ENCODE data around the gene SPSB2.
"Not testable (repeated sequence)": the region's sequence is repeated elsewhere in the genome, so short reads cannot be mapped to it uniquely, and the experiment has no call there.

The SPSB2 gene

DNA sequence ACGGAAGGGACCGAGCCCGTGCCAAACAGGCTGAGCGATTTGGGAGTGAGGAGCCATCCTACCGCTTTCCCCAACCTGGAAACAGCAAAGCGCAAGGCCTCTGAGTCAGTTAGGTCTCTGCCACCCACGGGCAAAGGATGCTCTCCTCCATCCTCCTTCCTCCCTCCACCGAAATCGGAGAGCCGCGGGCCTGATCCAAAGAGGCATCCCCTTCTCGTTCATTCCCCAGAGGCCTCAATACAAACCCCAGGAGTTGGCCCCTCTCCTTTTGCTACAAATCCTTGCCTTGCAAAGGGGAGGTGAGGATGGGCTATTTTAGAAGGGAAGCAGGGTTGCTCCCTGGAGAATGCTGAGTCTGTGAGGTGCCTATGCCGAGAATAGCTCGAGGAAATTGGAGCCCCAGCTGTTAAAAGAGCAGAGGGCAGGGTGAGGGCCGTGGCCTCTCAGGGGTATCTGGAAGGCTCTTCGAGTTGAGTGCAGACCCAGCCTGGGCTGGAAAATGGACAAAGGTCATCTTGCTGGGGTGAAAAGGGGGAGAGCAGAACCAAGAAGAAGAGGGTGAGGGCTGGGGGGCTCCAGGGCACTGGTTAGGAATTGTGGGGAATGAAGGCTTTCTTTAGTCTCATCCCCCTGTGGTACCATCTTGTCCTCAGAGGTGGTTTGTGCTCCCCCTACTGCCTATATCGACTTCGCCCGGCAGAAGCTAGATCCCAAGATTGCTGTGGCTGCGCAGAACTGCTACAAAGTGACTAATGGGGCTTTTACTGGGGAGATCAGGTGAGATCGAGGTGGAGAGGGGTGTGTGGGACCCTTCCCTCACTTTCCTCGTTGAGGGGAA is 4.7 kb downstream of the SPSB2 start:
- peak overlapping the region; percentile 97 for H3K4me3 ChIP-seq
- no peaks in the 10 kb centered on the region for H3K9me3 ChIP-seq (ENCODE audit: low read depth, low read length)
- no peak for DNase-seq (ENCODE audit: low read depth, low spot score)
- peak overlapping the region; percentile 88 for H3K27ac ChIP-seq
- peaks cover 33% of the 10 kb centered on the region for H3K36me3 ChIP-seq (ENCODE audit: insufficient read depth, low read length)
- TF ChIP-seq FOXP2 (optimal IDR thresholded peaks at IDR 0.05; ENCODE audit: control extremely low read depth, extremely low read length, insufficient read depth) (no peak), EZH2 (IDR thresholded peaks at IDR 0.05) (no peak), POLR2AphosphoS5 (IDR thresholded peaks at IDR 0.05; ENCODE audit: borderline replicate concordance, low read depth, low read length) (no peak; the same call in 1 of the 2 replicates)
- H3K9ac ChIP-seq (ENCODE audit: insufficient read length): peak overlapping the region; percentile 97

DNA sequence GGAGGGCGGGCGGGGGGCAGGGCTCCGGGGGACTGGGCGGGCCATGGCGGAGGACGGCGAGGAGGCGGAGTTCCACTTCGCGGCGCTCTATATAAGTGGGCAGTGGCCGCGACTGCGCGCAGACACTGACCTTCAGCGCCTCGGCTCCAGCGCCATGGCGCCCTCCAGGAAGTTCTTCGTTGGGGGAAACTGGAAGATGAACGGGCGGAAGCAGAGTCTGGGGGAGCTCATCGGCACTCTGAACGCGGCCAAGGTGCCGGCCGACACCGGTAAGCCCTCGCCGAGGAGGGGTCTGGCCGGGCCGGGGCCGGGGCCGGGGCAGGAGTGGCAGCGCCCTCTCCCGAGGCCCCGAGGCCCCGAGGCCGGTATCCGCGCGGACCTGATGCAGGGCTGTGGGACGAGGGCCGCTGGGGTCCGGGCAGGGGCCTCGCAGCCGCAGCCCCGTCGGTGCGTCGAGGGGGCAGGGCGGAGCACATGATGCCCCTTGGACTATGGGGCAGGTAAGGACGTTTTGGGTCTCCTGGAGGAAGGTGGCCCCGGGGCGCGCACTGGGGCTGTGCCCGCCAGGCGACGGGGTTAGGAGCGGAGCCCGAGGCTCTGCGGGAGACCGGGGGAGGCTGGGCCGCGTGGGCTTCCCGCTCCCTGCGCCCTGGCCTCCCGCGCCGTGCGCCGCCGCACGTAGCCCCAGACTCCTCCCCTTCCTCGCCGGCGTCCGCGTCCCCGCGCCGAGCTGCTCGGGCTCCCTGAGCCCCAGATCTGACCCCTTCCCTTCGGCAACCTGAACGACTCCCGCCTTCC is 5.5 kb downstream of the SPSB2 start, which contains the start of gene TPI1:
Gene TPI1, plus strand, starts transcription at position 119 of the 798 bp plus-strand sequence. Its CDS starts 36 bp downstream, at position 155.
- Histone ChIP-seq H3K4me3 (peak within 1 kb of the TSS; percentile 97), H3K27ac (peak within 1 kb of the TSS; percentile 88), H3K9ac (ENCODE audit: insufficient read length) (peak within 1 kb of the TSS; percentile 97), H3K9me3 (ENCODE audit: low read depth, low read length) (no peaks in the 10 kb centered on the region), H3K36me3 (ENCODE audit: insufficient read depth, low read length) (peaks cover 40% of the 10 kb centered on the region)
- TF ChIP-seq POLR2AphosphoS5 (IDR thresholded peaks at IDR 0.05; ENCODE audit: borderline replicate concordance, low read depth, low read length) (peak; percentile 98), EZH2 (IDR thresholded peaks at IDR 0.05) (no peak), FOXP2 (optimal IDR thresholded peaks at IDR 0.05; ENCODE audit: control extremely low read depth, extremely low read length, insufficient read depth) (peak; percentile 25)
- DNase-seq (ENCODE audit: low read depth, low spot score): no peak

DNA sequence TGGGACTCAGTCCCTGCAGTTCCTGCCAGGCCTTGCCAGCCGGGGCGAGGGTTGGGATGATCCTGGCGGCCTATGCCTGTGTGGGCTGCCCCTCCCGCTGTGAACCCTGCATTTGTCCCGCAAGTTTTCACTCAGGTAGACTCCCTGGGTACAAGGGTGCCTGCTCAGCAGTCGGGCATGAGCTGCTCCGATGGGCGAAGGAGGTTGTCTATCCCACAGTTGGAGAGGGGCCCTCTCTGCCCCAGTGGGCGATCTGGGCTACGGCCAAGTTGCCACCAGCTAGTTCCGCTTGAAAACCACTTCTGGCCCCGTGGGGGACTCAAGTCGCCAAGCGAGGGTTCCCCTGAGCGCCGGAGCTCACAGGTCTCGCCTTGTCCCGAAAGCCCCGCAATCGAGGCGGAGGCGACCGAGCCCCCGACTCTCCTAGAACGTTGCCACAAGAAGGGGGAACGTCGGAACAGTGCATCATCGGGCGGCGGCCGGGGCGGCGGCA is 6.1 kb downstream of the SPSB2 start:
- H3K27ac ChIP-seq: no peak overlapping the region; the same call in 1 of the 2 replicates
- TF ChIP-seq FOXP2 (optimal IDR thresholded peaks at IDR 0.05; ENCODE audit: control extremely low read depth, extremely low read length, insufficient read depth) (no peak), EZH2 (IDR thresholded peaks at IDR 0.05) (no peak), POLR2AphosphoS5 (IDR thresholded peaks at IDR 0.05; ENCODE audit: borderline replicate concordance, low read depth, low read length) (no peak; the same call in 1 of the 2 replicates)
- peak overlapping the region; percentile 63 for H3K9ac ChIP-seq (ENCODE audit: insufficient read length)
- H3K4me3 ChIP-seq: peak overlapping the region; percentile 97
- no peaks in the 10 kb centered on the region for H3K9me3 ChIP-seq (ENCODE audit: low read depth, low read length)
- no peak for DNase-seq (ENCODE audit: low read depth, low spot score)
- H3K36me3 ChIP-seq (ENCODE audit: insufficient read depth, low read length): peaks cover 45% of the 10 kb centered on the region

DNA sequence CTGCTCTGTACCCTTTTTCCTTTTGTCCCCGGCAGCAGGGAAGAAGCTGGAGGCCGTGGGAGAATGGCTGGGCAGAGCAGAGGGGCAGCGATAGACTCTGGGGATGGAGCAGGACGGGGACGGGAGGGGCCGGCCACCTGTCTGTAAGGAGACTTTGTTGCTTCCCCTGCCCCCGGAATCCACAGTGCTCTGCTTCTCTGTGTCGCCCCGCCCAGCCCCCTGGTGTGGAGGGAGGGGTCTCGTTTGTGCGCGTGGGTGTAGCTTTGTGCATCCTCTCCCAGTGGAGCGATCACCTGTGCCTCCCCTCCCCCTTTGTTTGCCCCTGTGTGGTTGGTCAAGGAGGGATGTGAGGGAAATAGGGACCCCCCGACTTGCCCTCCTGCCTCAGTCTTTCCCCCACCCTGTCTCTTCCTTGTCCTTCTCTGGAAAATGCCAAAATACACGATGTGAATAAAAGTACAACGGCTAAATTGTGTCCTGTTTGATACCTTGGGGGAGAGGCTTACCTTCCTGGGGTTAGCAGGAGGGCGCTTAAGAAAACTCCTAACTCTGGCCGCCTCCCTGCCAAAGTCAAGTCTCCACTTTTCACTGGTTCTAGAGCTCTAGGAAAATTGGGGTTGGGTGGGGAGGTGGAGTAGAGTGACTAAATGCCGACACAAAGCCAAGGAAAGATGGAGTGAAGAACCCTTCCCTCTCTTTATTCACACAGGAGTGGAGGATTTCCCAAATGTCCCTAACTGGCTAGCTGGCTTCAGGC is 6.8 kb downstream of the SPSB2 start:
- TF ChIP-seq EZH2 (IDR thresholded peaks at IDR 0.05): no peak
- TF ChIP-seq FOXP2 (optimal IDR thresholded peaks at IDR 0.05; ENCODE audit: control extremely low read depth, extremely low read length, insufficient read depth): no peak
- H3K4me3 ChIP-seq: peak overlapping the region; percentile 97
- no peak overlapping the region for H3K27ac ChIP-seq
- no peak overlapping the region for H3K9ac ChIP-seq (ENCODE audit: insufficient read length)
- no peaks in the 10 kb centered on the region for H3K9me3 ChIP-seq (ENCODE audit: low read depth, low read length)
- no peak for DNase-seq (ENCODE audit: low read depth, low spot score)
- H3K36me3 ChIP-seq (ENCODE audit: insufficient read depth, low read length): peaks cover 52% of the 10 kb centered on the region

DNA sequence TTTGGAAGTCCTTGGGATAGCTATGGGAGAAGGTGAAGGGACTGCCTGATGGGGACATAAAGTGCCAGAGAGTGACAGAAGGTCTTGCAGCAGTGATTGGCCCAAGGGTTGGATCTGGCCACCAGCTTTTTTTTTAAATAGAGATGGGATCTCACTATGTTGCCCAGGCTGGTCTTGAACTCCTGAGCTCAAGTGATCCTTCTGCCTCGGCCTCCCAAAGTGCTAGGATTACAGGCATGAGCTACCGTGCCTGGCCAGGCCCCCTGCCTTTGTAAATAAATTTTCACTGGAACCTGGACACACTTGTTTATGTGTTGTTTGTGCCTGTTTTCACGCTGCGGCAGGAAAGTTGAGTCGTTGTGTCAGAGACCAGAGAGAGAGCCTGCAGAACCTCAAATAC is 7.8 kb downstream of the SPSB2 start:
- not testable (repeated sequence) for H3K27ac ChIP-seq; DNase-seq (ENCODE audit: low read depth, low spot score); H3K9ac ChIP-seq (ENCODE audit: insufficient read length); H3K9me3 ChIP-seq (ENCODE audit: low read depth, low read length); H3K4me3 ChIP-seq
- peaks cover 54% of the 10 kb centered on the region for H3K36me3 ChIP-seq (ENCODE audit: insufficient read depth, low read length)

DNA sequence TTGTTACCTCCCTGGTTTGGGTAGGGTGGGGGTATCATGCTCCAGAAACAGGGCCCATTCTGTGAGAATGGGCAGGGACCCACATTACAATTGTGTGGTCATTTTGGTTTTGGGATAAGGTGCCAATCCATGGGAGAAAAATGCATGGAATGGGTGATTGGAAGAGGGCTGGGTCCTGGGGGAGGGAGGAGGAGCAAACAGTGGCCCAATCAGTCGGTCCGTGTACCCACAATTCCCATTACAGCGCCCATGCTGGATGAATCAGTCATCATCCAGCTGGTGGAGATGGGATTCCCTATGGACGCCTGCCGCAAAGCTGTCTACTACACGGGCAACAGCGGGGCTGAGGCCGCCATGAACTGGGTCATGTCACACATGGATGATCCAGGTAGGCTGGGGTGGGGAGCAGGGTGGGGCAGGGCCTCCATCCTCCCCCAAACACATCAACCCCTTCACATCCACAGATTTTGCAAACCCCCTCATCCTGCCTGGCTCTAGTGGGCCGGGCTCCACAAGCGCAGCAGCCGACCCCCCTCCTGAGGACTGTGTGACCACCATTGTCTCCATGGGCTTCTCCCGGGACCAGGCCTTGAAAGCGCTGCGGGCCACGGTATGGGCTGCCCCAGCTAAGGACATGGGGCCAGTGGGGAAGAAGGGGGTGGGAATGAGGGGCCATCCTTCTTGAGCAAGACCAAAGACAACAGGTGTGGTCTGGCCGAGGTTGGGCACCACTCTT is 9.3 kb downstream of the SPSB2 start:
- no peak overlapping the region for H3K27ac ChIP-seq
- no peak overlapping the region for H3K4me3 ChIP-seq
- DNase-seq (ENCODE audit: low read depth, low spot score): no peak
- peaks cover 54% of the 10 kb centered on the region for H3K36me3 ChIP-seq (ENCODE audit: insufficient read depth, low read length)
- H3K9ac ChIP-seq (ENCODE audit: insufficient read length): no peak overlapping the region
- no peaks in the 10 kb centered on the region for H3K9me3 ChIP-seq (ENCODE audit: low read depth, low read length)
- TF ChIP-seq POLR2AphosphoS5 (IDR thresholded peaks at IDR 0.05; ENCODE audit: borderline replicate concordance, low read depth, low read length) (no peak), EZH2 (IDR thresholded peaks at IDR 0.05) (no peak), FOXP2 (optimal IDR thresholded peaks at IDR 0.05; ENCODE audit: control extremely low read depth, extremely low read length, insufficient read depth) (no peak)

DNA sequence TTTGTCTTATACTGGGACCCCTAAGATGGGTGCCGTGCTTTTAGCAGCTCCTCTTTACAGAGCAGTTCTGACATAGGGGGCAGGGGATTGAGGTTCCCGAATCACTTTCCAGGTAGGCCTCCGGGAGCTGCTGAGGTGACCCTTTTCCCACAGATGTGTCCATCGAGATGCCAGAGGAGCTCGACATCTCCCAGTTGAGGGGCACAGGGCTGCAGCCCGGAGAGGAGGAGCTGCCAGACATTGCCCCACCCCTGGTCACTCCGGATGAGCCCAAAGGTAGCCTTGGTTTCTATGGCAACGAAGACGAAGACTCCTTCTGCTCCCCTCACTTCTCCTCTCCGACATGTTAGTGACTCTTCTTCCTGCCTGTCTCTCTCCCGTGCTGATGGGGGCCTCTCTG is 10.1 kb downstream of the SPSB2 start:
- H3K9ac ChIP-seq (ENCODE audit: insufficient read length): no peak overlapping the region
- H3K4me3 ChIP-seq: no peak overlapping the region
- H3K27ac ChIP-seq: no peak overlapping the region
- DNase-seq (ENCODE audit: low read depth, low spot score): no peak
- TF ChIP-seq FOXP2 (optimal IDR thresholded peaks at IDR 0.05; ENCODE audit: control extremely low read depth, extremely low read length, insufficient read depth) (no peak), POLR2AphosphoS5 (IDR thresholded peaks at IDR 0.05; ENCODE audit: borderline replicate concordance, low read depth, low read length) (no peak), EZH2 (IDR thresholded peaks at IDR 0.05) (no peak)
- H3K36me3 ChIP-seq (ENCODE audit: insufficient read depth, low read length): peaks cover 61% of the 10 kb centered on the region
- no peaks in the 10 kb centered on the region for H3K9me3 ChIP-seq (ENCODE audit: low read depth, low read length)
